Measurements from ENCODE around the gene EXOC3L4. TPM values are rescaled to one million over a fixed set of nuclear protein-coding genes. Genes with fewer than 3 reads are reported as not detected.

Gene EXOC3L4
- total and polyA plus RNA-seq, 2 donors (not counting 1 experiment from before 2014, with no cell fraction given) = not detected

GRCh38 chr14:103074729-103075367 is 19.7 kb upstream of the EXOC3L4 start:
- 33% methylated on average over 21 of the region's 21 CpGs for WGBS (ENCODE audit: insufficient coverage)
- no peak for ATAC-seq (ENCODE audit: low read depth)

More at GRCh38 chr14:103074729-103075367, 19.7 kb upstream of the EXOC3L4 start:
- Histone ChIP-seq H3K79me2 (ENCODE audit: control insufficient read depth, insufficient read depth, low read length) (no peaks in the 10 kb centered on the region), H3K36me3 (replicated peaks in 1 of 2; ENCODE audit: control extremely low read depth in 1 of 2, control insufficient read depth in 1 of 2, extremely low read depth in 1 of 2, insufficient read depth in 2 of 2, low read length in 1 of 2) (no peaks in the 10 kb centered on the region), H3K27me3 (replicated peaks in 1 of 4; ENCODE audit: control extremely low read depth in 1 of 4, control insufficient read depth in 3 of 4, insufficient read depth in 4 of 4, low read length in 3 of 4) (peaks cover 0 to 14% (median 3%) of the 10 kb centered on the region in 4 experiments), H3K4me3 (ENCODE audit: control extremely low read depth in 1 of 5, extremely low read depth in 1 of 5, insufficient read depth in 1 of 5, low read depth in 2 of 5, low read length in 4 of 5) (peak overlapping the region in 4 of 5 experiments; percentile 41 to 60 (median 50)), H3K4me2 (replicated peaks; ENCODE audit: low read depth, low read length, poor library complexity, severe bottlenecking) (peak overlapping the region; percentile 89), H3K4me1 (ENCODE audit: control insufficient read depth in 2 of 2, insufficient read depth in 2 of 2, low read length in 2 of 2) (peaks cover 10 to 22% of the 10 kb centered on the region in 2 donors), H3K9me3 (ENCODE audit: control extremely low read depth in 1 of 3, control insufficient read depth in 2 of 3, insufficient read depth in 1 of 3, low read length in 2 of 3) (peaks cover 0 to 3% (median 0%) of the 10 kb centered on the region in 3 donors), H4K20me1 (ENCODE audit: control insufficient read depth, insufficient read depth, low read length, poor library complexity, severe bottlenecking) (no peaks in the 10 kb centered on the region), H3K9ac (ENCODE audit: low read length) (peak overlapping the region; percentile 57), H3K27ac (ENCODE audit: low read length in 2 of 2) (no peak overlapping the region), H2AFZ (ENCODE audit: insufficient read depth, low read depth, low read length, poor library complexity, severe bottlenecking) (peak overlapping the region; percentile 82)
- ChIA-PET POLR2A (interaction anchor here (0.6 kb wide), 1 partner anchor 526 kb away, joined by 3 read pairs; no protein-coding TSS in a partner anchor), CTCF (interaction anchor here (0.6 to 2.4 kb wide), 12 partner anchors 12 to 381 kb away, joined by 3 to 18 read pairs (median 4); no protein-coding TSS in a partner anchor)
- Mint-ChIP-seq H3K27me3 (no peaks in the 10 kb centered on the region), H3K4me1 (peaks cover 7% of the 10 kb centered on the region), H3K4me3 (peak overlapping the region; percentile 66), H3K9me3 (ENCODE audit: insufficient read depth) (no peaks in the 10 kb centered on the region), H3K27ac (peak overlapping the region; percentile 32)
- TF ChIP-seq CTCF (IDR thresholded peaks at IDR 0.05) (no peak), EZH2 (IDR thresholded peaks at IDR 0.05; ENCODE audit: borderline replicate concordance, insufficient read depth, low read depth, low read length, poor library complexity, severe bottlenecking) (no peak)
- no peak for DNase-seq
- intact Hi-C loops (cut with micrococcal nuclease) = loop anchor here (1.0 to 5.0 kb wide), 5 partner anchors 16 to 472 kb away; partner anchors contain the start of gene CDC42BPB

Data from B cell (primary cell).